CD14-positive monocyte (primary cell): Measurements from ENCODE around the gene ELAPOR1. TPM values are rescaled to one million over a fixed set of nuclear protein-coding genes. Genes with fewer than 3 reads are reported as not detected.

Experiments used
- DNase-seq, 3 donors: peaks; one replicate each; pipeline ENCODE4 v3.0.0-alpha.2; 2011 to 2022
- H2AFZ ChIP-seq: 2 replicates; pipeline ENCODE4 v1.6.0; 2012; ENCODE audit warnings: mild to moderate bottlenecking, low read depth, low read length, inconsistent platforms; ENCODE audit not compliant: insufficient read depth, poor library complexity, severe bottlenecking
- H3K27ac ChIP-seq, 2 donors: 1 replicate in 1 of 2; 2 replicates in 1 of 2; pipeline ENCODE4 v1.5.1; 2012 to 2013; ENCODE audit warnings: low read length in 2 of 2, control low read depth in 1 of 2, inconsistent platforms in 1 of 2, low read depth in 1 of 2, mild to moderate bottlenecking in 1 of 2
- H3K27me3 ChIP-seq, 2 donors: one replicate each; pipeline versions ENCODE4 v1.6.0 to v1.6.1; 2011 to 2013; ENCODE audit warnings: low read length in 2 of 2; ENCODE audit not compliant: control insufficient read depth in 2 of 2, insufficient read depth in 2 of 2
- H3K36me3 ChIP-seq, 2 donors: replicated peaks in 1 of 2; 1 replicate in 1 of 2; 2 replicates in 1 of 2; pipeline versions ENCODE4 v1.5.1 to v1.6.1; 2012 to 2013; ENCODE audit warnings: low read length in 2 of 2, control low read depth in 1 of 2, inconsistent platforms in 1 of 2, mild to moderate bottlenecking in 1 of 2; ENCODE audit not compliant: insufficient read depth in 2 of 2, control insufficient read depth in 1 of 2
- H3K4me1 ChIP-seq, 2 donors: 1 replicate in 1 of 2; 2 replicates in 1 of 2; pipeline versions ENCODE4 v1.5.1 to v1.6.1; 2012 to 2013; ENCODE audit warnings: low read length in 2 of 2, control low read depth in 1 of 2, inconsistent platforms in 1 of 2, mild to moderate bottlenecking in 1 of 2, moderate library complexity in 1 of 2; ENCODE audit not compliant: insufficient read depth in 2 of 2, control insufficient read depth in 1 of 2
- H3K4me2 ChIP-seq: replicated peaks from 2 replicates; pipeline ENCODE3; 2012; ENCODE audit warnings: low read length, moderate library complexity, mild to moderate bottlenecking; ENCODE audit not compliant: poor library complexity, severe bottlenecking; ENCODE audit errors: extremely low read depth
- H3K4me3 ChIP-seq, 3 experiments: fragments of 200-600 bp in 1 of 3; sonication (generic) in 1 of 3; replicated peaks in 1 of 3; 1 replicate in 2 of 3; 2 replicates in 1 of 3; pipeline ENCODE4 v1.5.1; 2011 to 2013; ENCODE audit warnings: low read length in 3 of 3, mild to moderate bottlenecking in 3 of 3, control low read depth in 2 of 3, low read depth in 2 of 3, inconsistent platforms in 1 of 3, moderate library complexity in 1 of 3
- H3K79me2 ChIP-seq: 2 replicates; pipeline ENCODE4 v1.6.0; 2012; ENCODE audit warnings: mild to moderate bottlenecking, control low read depth, inconsistent platforms, low read length, moderate library complexity; ENCODE audit not compliant: insufficient read depth
- H3K9ac ChIP-seq: 2 replicates; pipeline ENCODE4 v1.6.0; 2017; ENCODE audit warnings: low read length, mild to moderate bottlenecking; ENCODE audit not compliant: insufficient read depth, poor library complexity, severe bottlenecking
- H3K9me3 ChIP-seq, 2 donors: replicated peaks in 1 of 2; 1 replicate in 1 of 2; 2 replicates in 1 of 2; pipeline versions ENCODE4 v1.5.1 to v1.6.1; 2012 to 2013; ENCODE audit warnings: low read length in 2 of 2, control low read depth in 1 of 2; ENCODE audit not compliant: control insufficient read depth in 1 of 2, insufficient read depth in 1 of 2
- H4K20me1 ChIP-seq: 2 replicates; pipeline ENCODE4 v1.6.0; 2012; ENCODE audit warnings: mild to moderate bottlenecking, low read length, control low read depth, moderate library complexity; ENCODE audit not compliant: insufficient read depth
- H3K27ac Mint-ChIP-seq, 7 donors: one replicate each; pipeline ENCODE4 v1.8.0; 2020; ENCODE audit warnings: mild to moderate bottlenecking in 7 of 7, mixed read lengths in 7 of 7, moderate library complexity in 6 of 7, inconsistent platforms in 2 of 7
- H3K27me3 Mint-ChIP-seq, 3 donors: one replicate each; pipeline ENCODE4 v1.8.0; 2021 to 2022; ENCODE audit warnings: low read depth in 3 of 3, mild to moderate bottlenecking in 3 of 3, mixed read lengths in 3 of 3, moderate library complexity in 3 of 3, inconsistent platforms in 1 of 3
- H3K36me3 Mint-ChIP-seq, 2 donors: one replicate each; pipeline ENCODE4 v1.8.0; 2020; ENCODE audit warnings: mixed read lengths in 2 of 2, inconsistent platforms in 1 of 2, mild to moderate bottlenecking in 1 of 2
- H3K4me1 Mint-ChIP-seq: one replicate; pipeline ENCODE4 v1.8.0; 2020; ENCODE audit warnings: mild to moderate bottlenecking, mixed read lengths
- H3K4me3 Mint-ChIP-seq, 2 donors: one replicate each; pipeline ENCODE4 v1.8.0; 2020; ENCODE audit warnings: mild to moderate bottlenecking in 2 of 2, mixed read lengths in 2 of 2, moderate library complexity in 1 of 2
- H3K9me3 Mint-ChIP-seq, 7 donors: one replicate each; pipeline ENCODE4 v1.8.0; 2020 to 2022; ENCODE audit warnings: mixed read lengths in 7 of 7, mild to moderate bottlenecking in 6 of 7, moderate library complexity in 6 of 7, inconsistent platforms in 2 of 7
- WGBS: methylation state at CpG from one replicate; pipeline ENCODE4 v1.1.5; 2013; ENCODE audit warnings: missing lambda C conversion rate; ENCODE audit not compliant: insufficient coverage; 5-methylcytosine and 5-hydroxymethylcytosine counted together
- intact Hi-C, 2 donors: fragments of 100-400 bp; cut with micrococcal nuclease; formaldehyde crosslinking; loops; one replicate each; pipeline versions ENCODE4 v1.15.0 to v1.15.1; 2023
- polyA plus RNA-seq, 3 donors: library from polyadenylated mRNA; depleted of rRNA in 1 of 3; unstranded in 2 of 3; stranded (reverse) in 1 of 3; fragments of 300-500 nt in 2 of 3; fragments of >200 nt in 1 of 3; fragmentation: Illumina TruSeq in 2 of 3; gene quantifications; 1 replicate in 2 of 3; 2 replicates in 1 of 3; pipeline ENCODE4 v1.2.3, GENCODE V29; 2012 to 2021
- TF ChIP-seq, protein P1 (sequence below): fragments of 200-600 bp; IDR thresholded peaks from one replicate; pipeline ENCODE4 v1.8.0; 2022; ENCODE audit warnings: antibody characterized with exemption, mild to moderate bottlenecking

The ELAPOR1 gene
- polyA plus RNA-seq, 3 donors, result 0.12 TPM; not detected in 2

DNA sequence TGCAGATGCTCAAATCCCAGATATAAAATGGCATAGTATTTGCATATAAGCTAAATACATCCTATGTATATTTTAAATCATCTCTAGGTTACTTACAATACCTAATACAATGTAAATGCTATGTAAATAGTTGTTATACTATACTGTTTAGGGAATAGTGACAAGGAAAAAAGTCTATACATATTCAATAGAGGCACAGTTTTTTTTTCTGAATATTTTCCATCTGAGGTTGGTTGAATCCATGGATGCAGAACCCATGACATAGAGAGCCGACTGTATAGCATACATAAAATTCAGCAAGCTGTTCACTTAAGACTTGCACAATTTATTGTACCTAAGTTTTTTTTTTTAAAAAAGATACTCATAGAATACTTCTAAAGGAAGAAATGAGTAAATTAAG lies 44.6 kb upstream of the ELAPOR1 start:
- Histone ChIP-seq H3K79me2 (peaks cover 43% of the 10 kb centered on the region), H3K4me1 (peaks cover 3 to 8% of the 10 kb centered on the region in 2 donors), H3K9me3 (no peaks in the 10 kb centered on the region), H3K4me2 (no peak overlapping the region), H4K20me1 (peaks cover 22% of the 10 kb centered on the region), H3K36me3 (peaks cover 40 to 67% of the 10 kb centered on the region in 2 donors), H3K9ac (no peak overlapping the region), H3K4me3 (no peak overlapping the region), H2AFZ (no peak overlapping the region), H3K27ac (no peak overlapping the region), H3K27me3 (no peaks in the 10 kb centered on the region)
- TF ChIP-seq, protein P1, sequence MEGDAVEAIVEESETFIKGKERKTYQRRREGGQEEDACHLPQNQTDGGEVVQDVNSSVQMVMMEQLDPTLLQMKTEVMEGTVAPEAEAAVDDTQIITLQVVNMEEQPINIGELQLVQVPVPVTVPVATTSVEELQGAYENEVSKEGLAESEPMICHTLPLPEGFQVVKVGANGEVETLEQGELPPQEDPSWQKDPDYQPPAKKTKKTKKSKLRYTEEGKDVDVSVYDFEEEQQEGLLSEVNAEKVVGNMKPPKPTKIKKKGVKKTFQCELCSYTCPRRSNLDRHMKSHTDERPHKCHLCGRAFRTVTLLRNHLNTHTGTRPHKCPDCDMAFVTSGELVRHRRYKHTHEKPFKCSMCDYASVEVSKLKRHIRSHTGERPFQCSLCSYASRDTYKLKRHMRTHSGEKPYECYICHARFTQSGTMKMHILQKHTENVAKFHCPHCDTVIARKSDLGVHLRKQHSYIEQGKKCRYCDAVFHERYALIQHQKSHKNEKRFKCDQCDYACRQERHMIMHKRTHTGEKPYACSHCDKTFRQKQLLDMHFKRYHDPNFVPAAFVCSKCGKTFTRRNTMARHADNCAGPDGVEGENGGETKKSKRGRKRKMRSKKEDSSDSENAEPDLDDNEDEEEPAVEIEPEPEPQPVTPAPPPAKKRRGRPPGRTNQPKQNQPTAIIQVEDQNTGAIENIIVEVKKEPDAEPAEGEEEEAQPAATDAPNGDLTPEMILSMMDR, result no peak
- DNase-seq, result no peak
- Mint-ChIP-seq H3K4me3 (no peak overlapping the region), H3K27me3 (no peaks in the 10 kb centered on the region), H3K27ac (no peak overlapping the region), H3K9me3 (peaks cover 0 to 1% (median 0%) of the 10 kb centered on the region in 7 donors), H3K4me1 (peaks cover 9% of the 10 kb centered on the region), H3K36me3 (peaks cover 49 to 71% of the 10 kb centered on the region in 2 donors)
- no CpG with 5 or more reads among the region's 1 CpG for WGBS
- intact Hi-C loops, result no loop called here

DNA sequence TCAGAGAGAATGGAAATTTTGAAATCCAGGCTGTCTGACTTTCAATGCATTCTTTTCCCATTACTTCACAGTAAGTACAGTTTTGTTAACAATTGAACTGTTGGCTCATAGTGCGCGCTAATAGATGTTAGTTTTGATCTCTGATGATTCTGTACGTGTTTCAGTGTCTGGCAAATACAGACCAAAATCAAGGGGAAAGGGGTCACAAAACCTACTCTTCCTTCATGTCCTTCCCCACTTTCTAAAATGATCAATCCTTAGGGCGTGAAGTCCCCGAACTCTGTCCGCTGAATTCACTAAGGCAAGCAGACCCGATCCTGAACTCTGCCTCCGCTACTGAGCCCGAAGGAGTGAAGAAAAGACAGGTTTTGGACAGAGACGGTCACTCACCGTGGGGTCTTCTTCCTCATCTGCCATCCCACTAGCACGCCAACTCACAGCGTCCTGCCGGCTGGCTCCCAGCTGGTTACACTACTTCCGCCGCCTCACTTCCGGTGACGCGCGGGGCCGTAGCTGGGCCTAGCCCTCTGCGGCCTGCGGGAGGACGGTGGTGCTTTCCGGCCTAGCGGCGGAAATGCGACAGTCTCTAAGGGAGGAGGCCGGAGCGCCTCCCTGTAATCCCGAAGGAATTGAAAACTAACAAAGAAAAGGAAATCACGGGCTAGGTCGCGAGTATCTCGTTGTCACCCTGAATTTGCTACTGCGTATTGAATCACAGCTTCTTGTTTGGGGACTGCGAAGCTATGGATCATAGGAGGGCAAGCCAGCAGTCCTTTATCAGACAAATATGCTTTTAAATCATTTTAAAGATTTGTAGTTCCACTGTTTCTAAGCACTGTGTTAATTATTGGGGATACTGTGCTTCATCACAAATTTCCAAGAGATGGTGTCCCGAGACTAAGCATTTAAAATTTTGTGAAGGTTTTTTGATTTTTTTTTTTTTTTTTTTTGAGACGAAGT lies 38.1 kb upstream of the ELAPOR1 start, which contains the start of gene TAF13:
Gene TAF13 (minus strand): TSS at position 473 of the 960 bp plus-strand sequence. CDS start 56 bp downstream, at position 417.
- DNase-seq, result peak; percentile 93 to 97 (median 95)
- H3K36me3 Mint-ChIP-seq, result peaks cover 13 to 23% of the 10 kb centered on the region in 2 donors
- Histone ChIP-seq H3K36me3 (peaks cover under 1 to 2% of the 10 kb centered on the region in 2 donors), H4K20me1 (no peaks in the 10 kb centered on the region), H3K4me2 (peak within 1 kb of the TSS; percentile 77), H2AFZ (peak within 1 kb of the TSS; percentile 70), H3K4me1 (peaks cover 16 to 27% of the 10 kb centered on the region in 2 donors), H3K27ac (peak within 1 kb of the TSS; percentile 83 to 99), H3K9ac (peak within 1 kb of the TSS; percentile 82), H3K79me2 (peaks cover 27% of the 10 kb centered on the region), H3K9me3 (no peaks in the 10 kb centered on the region), H3K27me3 (no peaks in the 10 kb centered on the region), H3K4me3 (peak within 1 kb of the TSS; percentile 91 to 99 (median 94))
- H3K4me3 Mint-ChIP-seq, result peak within 1 kb of the TSS; percentile 95 to 99
- intact Hi-C loops, result loop anchor here in 1 of 2 donors (2.0 kb wide), 1 partner anchor 15 kb away; the partner anchor contains the start of gene TMEM167B
- 0% methylated on average over 32 of the region's 39 CpGs for WGBS
- H3K27ac Mint-ChIP-seq, result peak within 1 kb of the TSS; percentile 99 to 100 (median 99)
- H3K27me3 Mint-ChIP-seq, result peaks cover 0 to 3% (median 3%) of the 10 kb centered on the region in 3 donors
- H3K4me1 Mint-ChIP-seq, result peaks cover 18% of the 10 kb centered on the region
- TF ChIP-seq, protein P1, result no peak
- H3K9me3 Mint-ChIP-seq, result peaks cover 0 to 2% (median 0%) of the 10 kb centered on the region in 7 donors
